NK-92 treated with Interleukin-12 subunit alpha and Interleukin-12 subunit beta, amount 100 ng/mL, for 24 hours (cell line): ENCODE measurements around the gene NDRG4.
A peak's percentile ranks its signal among the peaks of the same experiment; 100 is the strongest.

Experiments
- DNase-seq: peaks from one replicate; lab custom pipeline; 2025; lab: John Stamatoyannopoulos, UW

Gene NDRG4

DNA sequence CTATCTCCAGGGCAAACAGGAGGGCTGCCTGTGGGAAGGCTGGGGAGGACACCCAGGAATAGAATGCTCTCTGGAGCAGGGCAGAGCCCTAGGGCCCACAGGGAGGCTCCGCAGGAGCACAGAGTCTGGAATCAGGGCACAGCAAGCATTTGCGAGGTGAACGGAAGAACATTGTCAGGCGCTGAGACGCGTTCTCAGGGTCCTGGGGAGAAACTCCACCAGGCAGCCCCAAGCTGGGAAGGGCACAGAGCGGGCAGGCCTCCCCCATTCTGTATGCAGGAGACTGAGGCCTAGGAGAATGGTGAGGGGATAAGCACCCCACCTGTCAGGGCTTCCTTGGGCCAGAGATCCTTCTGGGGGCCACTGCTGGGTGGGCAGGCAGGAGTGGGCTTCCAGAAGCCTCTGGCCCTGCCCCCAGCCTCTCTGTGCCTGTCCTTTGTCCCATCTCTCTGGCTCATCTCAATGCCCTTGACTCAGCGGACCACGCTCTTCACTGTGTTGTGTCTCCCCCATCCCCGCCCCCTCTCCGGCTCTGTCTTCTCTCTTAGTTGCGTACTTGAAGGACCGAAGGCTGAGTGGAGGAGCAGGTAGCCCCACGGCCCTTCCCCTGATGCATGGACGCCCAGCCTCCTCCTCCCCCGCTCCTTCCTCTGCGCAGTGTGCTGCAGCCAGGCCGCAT, 10.3 kb downstream of the NDRG4 start:
- DNase-seq = no peak

DNA sequence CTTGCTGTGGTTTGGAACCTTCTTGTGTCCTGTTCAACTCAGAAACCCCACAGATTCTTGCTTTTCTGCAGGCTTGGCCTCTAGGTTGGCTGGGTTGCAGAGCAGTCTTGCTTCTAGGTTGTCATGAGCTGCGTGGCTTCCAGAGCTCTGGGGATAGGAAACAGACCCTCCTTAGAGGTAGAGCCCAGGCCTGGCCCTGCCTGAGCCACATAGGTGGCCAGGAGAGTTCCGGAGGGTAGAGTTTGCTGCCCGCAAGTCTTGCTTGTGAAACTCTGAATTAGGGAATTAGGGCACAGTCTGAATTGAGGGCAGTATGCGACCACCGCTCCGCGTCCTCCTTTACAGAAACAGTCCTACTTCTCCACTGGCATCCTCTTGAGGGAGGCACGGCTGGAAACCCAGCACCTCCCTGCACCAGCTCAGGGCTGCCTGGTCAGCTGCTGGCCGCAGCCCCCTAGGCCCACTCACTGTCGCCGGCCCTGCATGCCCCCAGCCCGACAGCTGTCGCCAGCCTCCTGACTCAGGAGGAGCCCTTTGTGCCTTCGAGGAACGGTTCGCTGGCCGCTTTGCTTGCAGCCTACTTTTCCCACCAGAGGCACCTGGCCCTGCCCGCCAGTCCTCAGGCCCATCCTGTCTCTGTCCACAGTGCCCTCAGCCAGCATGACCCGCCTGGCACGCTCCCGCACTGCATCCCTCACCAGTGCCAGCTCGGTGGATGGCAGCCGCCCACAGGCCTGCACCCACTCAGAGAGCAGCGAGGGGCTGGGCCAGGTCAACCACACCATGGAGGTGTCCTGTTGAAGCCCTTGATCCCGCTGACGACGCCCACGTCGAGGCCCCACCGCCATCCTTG, 11.1 kb downstream of the NDRG4 start:
- DNase-seq = no peak

DNA sequence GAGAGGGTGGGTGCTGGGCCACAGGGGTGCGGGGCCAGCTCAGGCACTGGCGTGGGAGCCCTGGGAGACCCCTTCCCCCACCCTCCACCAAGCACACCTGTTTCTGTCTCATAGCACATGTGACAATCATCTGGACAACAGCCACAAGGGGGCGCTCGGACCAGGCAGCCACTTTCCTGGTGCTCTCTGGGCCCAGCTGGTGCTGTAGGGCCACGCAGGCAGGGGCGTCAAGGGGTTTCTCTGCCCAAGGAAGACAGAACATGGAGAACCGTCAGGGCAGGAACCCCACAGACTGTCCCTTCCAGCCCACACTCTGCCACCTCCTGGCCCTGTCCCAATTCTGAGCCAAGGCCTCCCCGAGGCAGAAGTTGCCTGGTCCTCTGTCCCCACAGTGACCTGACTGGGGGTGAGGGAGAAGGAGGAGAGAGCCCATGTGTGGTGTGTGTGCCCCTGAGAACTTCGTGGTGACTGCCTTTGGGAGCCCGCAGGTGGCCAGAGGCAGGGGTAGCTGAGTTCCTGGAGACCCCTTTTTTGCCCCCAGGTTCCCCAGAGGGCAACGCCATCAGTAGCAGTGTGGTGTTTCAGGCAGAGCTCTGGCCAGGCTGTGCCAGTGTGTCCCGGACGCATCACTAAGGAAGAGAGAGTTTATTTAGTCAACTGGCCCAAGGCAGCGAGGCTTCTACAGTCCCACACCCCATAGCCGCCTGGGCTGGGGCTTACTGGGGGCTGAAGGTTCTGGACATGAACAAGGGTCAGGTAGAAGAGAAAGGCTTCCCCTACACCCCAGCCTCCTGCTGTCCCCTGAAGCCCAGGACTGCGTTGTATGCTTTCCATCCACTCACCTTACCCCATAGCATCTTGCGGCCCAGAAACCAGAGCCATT, 12.2 kb downstream of the NDRG4 start:
- peak; percentile 33 for DNase-seq

DNA sequence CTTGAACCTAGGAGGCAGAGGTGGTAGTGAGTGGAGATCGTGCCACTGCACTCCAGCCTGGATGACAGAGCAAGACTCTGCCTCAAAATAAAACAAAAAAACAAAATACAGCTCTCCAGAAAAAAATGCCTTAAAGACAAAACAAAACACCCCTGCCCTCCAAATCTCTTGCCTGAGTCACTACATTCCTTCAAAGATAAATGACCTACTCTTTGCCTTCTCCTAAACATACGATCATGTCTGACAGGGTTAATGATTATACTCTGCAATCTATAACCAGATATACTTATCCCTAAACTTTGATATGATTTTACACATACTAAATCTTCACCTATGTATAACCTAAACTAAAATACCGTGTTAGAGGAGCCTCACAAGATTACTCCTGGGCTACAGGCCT, 13.9 kb downstream of the NDRG4 start:
- no peak for DNase-seq

DNA sequence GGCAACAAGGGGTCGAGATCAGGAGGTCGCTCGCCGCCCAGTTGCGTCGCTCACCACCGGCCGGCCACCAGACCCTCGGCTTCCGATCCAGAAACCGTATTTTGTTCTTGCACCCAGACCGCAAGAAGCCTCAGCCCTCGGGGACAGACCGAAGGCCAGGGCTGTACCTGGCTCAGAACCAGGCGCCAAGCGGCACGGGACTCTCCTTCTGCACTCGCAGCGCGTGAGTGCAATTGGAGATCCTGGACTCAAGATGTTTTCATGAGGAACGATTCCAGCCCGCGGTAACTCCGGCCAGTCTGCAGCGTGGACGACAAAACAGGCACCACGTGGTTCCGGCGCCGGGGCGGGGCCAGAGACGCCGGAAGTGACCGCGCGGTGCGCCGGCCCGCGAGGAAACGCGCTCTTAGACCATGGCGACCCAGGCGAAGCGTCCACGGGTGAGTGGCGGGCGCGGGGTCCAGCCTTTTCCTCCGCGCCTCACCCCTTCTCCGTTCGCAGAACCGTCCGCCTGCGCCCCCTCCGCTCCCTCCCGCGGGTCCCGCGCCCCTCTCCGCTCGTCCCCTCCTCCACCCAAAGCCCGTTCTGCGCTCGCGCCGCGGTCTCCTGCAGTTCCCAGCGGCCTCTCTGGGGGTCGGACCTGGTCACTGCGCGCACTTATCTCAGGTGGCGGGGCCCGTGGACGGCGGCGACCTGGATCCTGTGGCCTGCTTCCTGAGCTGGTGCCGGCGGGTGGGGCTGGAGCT, 15.4 kb downstream of the NDRG4 start, which contains the start of gene SETD6:
Gene SETD6 (plus strand): TSS at position 393 of the 746 bp plus-strand sequence. CDS start 21 bp downstream, at position 414.
- DNase-seq = peak; percentile 64

DNA sequence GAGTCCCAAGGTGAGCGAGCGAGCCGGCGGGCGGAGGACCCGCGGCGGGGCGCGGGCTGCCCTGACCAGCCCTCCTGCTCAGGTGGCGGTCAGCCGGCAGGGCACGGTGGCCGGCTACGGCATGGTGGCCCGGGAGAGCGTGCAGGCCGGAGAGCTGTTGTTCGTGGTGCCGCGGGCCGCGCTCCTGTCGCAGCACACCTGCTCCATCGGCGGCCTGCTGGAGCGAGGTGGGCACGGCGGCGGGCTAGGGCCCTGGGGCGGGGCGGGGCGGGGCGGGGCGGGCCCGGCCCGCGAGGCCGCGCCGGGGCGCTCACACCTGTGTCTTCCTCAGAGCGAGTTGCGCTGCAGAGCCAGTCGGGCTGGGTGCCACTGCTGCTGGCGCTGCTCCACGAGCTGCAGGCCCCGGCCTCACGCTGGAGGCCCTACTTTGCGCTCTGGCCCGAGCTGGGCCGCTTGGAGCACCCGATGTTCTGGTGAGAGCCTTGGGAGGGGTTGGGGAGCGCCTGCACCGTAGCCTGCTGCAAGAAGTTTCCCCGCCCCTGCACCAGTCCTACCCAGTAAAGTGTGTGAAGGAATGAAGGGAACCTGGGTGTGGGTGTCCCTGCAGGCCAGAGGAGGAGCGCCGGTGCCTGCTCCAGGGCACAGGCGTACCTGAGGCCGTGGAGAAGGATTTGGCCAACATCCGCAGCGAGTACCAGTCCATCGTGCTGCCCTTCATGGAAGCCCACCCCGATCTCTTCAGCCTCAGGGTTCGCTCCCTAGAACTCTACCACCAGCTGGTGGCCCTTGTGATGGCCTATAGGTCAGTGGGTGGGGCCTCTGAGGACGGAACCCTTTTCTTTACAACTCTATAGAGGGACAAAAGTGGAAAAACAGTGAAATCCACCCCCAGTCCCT, 16.2 kb downstream of the NDRG4 start:
- peak; percentile 27 for DNase-seq

DNA sequence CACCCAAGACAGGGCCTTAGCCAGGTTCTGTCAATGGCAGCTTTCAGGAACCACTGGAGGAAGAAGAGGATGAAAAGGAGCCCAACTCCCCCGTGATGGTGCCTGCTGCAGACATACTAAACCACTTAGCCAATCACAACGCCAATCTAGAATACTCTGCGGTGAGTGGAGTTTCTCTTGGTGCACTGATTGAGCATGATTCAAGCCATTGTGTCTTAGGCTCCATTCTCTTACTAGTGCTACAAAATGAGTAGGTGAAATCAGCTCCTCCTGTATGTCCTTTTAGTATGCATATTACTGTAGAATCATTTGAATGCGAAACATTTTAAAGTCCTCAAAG, 16.8 kb downstream of the NDRG4 start:
- DNase-seq = no peak

DNA sequence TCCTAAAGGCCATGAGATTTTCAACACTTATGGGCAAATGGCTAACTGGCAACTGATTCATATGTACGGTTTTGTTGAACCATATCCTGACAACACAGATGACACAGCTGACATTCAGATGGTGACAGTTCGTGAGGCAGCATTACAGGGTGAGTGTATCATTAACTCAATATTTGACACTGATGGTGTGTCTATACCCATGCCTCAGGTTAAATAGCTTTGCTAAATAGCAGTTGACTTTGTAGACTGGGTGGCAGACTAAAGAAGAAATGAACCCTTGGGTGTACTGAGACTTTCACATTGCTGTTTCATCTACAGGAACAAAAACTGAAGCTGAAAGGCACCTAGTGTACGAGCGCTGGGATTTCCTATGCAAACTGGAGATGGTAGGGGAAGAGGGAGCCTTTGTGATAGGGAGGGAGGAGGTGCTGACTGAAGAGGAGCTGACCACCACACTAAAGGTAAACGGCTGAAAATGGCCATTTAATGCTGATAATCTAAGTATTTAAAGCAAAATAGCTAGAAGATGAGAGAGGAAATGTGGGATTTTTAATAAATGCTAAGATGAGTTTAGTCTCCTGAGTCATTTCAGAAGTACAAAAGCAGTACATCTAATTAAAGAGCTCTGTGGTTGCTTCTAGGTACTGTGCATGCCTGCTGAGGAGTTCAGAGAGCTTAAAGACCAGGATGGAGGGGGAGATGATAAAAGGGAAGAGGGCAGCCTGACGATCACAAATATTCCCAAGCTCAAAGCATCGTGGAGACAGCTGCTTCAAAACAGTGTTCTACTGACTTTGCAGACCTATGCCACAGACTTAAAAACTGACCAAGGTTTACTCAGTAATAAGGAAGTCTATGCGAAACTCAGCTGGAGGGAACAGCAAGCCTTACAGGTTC, 18.4 kb downstream of the NDRG4 start:
- no peak for DNase-seq

DNA sequence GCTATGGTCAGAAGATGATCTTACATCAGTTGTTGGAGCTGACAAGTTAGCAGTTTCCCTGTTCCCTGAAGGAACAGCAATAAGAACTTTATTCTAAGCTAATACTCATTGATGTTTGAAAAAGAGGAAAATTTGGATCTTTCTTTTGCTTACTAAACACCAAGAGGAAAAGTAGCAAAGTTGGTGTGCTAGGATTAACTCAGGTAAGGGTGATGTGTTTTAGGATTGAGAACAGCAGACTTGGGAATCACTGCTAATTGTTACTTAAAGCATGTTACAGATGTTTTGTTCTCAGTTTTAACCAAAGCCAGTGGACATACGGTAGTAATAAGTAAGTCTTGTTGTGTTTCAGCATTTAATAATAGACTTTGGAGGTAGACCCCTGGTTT, 19.0 kb downstream of the NDRG4 start:
- no peak for DNase-seq

DNA sequence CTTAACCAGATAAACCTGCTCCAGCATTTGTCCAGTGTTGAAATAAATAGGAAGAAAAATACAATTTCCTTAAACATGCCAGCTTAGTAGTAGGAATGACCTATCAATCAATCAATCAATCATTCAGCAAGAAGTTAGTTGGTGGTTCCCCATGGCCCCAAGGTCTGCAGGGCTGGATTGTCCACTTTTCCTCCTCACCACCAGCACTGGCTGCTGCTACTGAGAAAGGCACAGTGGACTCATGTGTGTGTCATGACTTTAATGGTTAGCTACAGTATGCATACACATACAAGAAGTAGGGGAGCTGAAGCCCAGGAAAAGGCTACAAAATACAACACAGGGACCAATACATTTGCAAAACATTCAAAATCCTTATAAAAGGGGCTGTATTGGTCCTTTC, 19.8 kb downstream of the NDRG4 start:
- DNase-seq = no peak

DNA sequence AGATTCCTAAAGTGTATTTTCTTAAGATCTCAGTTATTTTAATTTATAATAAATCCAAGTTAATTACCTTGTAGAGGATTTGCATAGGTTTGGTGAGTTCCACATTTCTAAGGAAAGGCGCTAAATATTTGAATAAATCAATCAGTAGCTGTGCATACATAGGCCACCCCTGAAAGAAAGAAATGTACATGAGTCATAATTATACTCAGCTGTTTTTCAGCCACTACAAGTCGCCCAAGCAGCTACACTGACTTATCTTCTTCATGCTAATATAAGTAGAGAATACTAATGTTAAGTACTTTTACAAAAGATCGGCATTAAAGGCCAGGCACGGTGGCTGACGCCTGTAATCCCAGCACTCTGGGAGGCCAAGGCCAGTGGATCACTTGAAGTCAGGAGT, 30.2 kb downstream of the NDRG4 start:
- no peak for DNase-seq

DNA sequence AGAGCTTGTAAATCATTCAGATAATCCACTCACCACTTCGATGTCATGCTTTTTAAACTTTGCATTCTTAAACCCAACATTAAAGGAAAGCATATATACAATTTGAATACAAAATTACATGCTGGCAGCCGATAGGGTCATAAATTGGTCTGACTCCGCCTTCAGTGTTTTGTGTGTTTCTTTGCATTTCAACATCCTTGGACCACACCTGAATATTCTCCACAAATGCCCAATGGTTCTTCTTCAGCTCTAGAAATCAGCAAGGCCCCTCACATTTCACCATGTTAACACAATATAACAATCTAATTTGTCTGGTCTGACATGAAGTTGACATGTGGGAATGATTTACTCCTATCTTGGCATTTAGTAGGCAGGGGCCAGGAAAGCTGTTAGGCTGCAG, 32.5 kb downstream of the NDRG4 start:
- DNase-seq = no peak

DNA sequence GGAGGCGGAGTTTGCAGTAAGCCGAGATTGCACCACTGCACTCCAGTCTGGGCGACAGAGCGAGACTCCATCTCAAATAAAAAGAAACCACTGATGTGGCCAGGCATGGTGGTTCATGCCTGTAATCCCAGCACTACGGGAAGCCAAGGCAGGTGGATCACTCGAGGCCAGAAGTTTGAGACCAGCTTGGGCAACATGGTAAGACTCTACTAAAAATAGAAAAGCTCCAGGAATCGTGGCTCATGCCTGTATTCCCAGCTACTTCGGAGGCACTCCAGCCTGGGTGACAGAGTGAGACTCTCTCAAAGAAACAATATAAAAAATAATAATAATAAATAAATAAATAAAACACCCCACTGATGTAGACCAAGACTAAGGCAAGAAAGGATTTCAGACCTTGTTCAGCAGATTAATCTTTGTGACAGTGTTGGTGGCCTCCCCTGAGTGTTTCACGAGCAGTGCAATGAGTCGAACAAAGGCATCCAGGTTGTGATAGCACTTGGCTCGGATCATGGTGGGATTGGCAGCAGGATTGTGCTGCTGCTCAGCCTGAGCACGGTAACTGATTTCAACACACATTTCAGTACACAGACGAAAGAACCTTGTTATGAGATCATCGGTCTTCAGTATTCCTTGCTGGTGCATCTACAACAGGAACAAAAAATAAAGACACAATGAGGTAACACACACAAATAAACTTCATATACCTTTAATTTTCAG, 34.0 kb downstream of the NDRG4 start:
- no peak for DNase-seq

DNA sequence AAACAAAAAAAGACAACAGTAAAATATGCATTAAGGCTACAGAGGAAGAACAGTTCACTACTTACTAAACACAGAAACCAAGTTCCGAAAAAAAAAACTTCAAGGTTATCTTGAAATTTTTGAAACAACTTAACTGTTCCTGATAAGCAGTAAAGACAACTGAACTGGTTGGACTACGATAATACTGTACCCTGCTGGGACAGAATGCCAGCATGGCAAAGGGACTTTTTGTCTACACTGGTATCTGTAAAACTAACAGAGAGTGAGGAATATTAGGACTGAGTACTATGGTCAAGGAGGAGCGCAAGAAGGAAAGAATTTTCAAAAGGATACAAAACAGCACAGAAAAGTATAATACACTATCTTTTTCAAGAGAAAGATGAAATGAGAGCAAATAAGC, 35.2 kb downstream of the NDRG4 start:
- DNase-seq = no peak

DNA sequence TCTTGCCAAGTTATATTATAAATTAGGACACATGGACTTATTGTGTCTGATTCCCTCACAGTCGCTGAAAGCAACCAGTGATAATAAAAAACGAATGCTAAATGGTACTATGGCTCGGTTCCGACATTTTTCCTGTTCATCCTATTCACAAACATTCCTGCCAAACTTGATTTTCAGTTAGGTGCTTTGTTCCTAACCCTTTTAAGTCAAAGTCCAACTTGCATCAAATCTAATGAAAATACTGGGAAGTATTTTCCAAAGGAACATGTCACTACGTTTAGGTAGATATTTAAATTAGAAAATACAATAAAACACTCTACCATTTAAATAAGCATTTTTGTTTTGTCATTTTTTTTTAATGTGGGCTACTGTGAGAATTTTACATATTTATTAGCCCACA, 36.3 kb downstream of the NDRG4 start:
- no peak for DNase-seq

DNA sequence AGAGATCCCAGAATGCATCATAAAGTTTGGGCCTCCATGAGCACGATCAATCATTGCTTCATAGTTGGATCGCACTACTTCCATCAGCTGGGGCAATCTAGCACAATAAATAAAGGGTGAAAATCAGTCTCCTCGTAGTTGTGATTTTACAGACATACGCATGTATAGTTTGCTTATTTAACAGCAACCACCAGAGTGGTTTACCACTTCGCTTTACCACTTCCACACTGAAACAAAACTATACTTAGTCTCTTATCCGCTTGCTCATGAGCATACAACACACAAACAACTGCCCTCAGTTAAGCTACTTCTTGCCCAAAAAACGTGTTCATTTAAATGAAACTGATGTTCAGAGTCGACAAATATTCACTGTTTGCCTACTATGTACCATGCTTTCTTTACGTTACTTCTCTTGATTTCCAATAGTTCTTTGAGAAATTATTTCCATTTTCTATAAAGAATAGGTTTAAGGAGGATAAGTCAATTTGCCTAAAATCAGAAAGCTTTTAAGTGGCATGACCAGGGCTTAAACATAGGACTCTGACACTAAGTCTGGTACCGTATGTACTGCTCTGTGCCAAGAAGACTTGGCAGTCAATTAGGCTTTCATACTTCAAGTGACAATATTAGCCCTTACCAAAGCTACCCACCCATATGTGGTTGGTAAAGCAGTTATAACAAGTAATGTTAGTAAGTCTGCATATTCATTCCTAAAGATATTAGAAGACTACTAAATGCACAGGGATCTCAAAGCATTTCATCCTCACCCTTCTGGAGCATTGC, 37.4 kb downstream of the NDRG4 start:
- no peak for DNase-seq

DNA sequence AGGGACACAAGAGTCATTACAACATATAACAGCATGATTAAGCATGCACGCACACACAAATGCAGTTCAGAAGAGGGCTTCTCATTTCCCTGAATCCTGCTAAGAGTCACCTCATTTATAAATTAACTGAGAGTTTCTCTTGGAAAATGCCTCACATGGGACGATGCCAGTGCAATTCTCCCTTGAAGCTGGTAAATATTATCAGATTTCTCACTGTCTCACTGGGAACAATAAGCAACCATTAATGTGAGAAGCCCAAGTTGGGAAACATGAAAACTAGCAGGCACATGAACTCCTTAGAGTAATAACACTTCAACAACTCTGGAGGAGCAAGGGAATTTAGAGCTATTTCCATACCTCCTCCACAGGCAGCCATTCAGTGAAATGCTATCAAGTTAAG, 41.8 kb downstream of the NDRG4 start:
- no peak for DNase-seq

DNA sequence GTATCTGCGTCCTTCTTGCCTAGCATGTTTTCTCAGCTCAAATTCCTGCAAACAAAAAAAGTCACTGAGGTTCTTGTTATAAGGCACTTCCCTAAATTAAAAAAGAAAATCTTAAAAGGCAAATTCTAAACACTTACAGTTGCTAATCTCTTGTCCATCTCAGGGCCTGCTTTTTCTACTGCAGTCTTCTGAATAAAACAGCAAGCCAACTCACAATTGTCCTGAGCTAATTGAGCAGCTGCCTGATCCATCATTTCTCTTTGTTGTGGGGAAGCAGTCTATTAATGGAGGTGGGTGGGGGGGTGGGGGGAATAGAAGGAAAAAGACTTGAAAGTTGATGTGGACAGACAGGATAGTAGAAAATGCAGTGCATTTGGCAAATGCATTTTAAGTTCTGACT, 42.3 kb downstream of the NDRG4 start:
- DNase-seq = no peak
